Thymus (tissue), 11 donors: ENCODE measurements around the gene IFNLR1. TPM values are rescaled to one million over a fixed set of nuclear protein-coding genes. Genes with fewer than 3 reads are reported as not detected.

ENCODE experiments used
- DNase-seq, 9 donors: peaks; one replicate each; pipeline ENCODE4 v3.0.0-alpha.2; 2013; ENCODE audit warnings: low spot score in 9 of 9, low read depth in 6 of 9, missing footprints in 1 of 9
- H3K27ac ChIP-seq, 2 donors: one replicate each; pipeline ENCODE4 v1.5.1; 2013; ENCODE audit warnings: control low read depth in 1 of 2, low read depth in 1 of 2, low read length in 1 of 2, mild to moderate bottlenecking in 1 of 2, moderate library complexity in 1 of 2
- H3K27me3 ChIP-seq, 2 donors: one replicate each; pipeline ENCODE4 v1.5.1; 2013; ENCODE audit warnings: low read length in 1 of 2; ENCODE audit not compliant: control insufficient read depth in 2 of 2, insufficient read depth in 1 of 2
- H3K36me3 ChIP-seq, 2 donors: one replicate each; pipeline ENCODE4 v1.5.1; 2013; ENCODE audit warnings: low read length in 1 of 2, mild to moderate bottlenecking in 1 of 2, moderate library complexity in 1 of 2; ENCODE audit not compliant: control insufficient read depth in 2 of 2, insufficient read depth in 2 of 2
- H3K4me1 ChIP-seq, 2 donors: one replicate each; pipeline ENCODE4 v1.5.1; 2013; ENCODE audit warnings: low read length in 2 of 2; ENCODE audit not compliant: control insufficient read depth in 2 of 2, insufficient read depth in 2 of 2
- H3K4me3 ChIP-seq, 2 donors: one replicate each; pipeline ENCODE4 v1.5.1; 2013; ENCODE audit warnings: low read length in 2 of 2, control low read depth in 1 of 2, mild to moderate bottlenecking in 1 of 2
- H3K9me3 ChIP-seq, 2 donors: one replicate each; pipeline ENCODE4 v1.5.1; 2013; ENCODE audit warnings: low read length in 1 of 2, mild to moderate bottlenecking in 1 of 2; ENCODE audit not compliant: control insufficient read depth in 2 of 2, insufficient read depth in 1 of 2
- WGBS: extraction: QIAGEN DNeasy Blood & Tissue Kit; methylation state at CpG from one replicate; pipeline ENCODE4 v1.1.7; 2013; 5-methylcytosine and 5-hydroxymethylcytosine counted together
- polyA plus RNA-seq: library from polyadenylated mRNA; stranded (reverse); fragments of 200-250 nt; gene quantifications from one replicate; pipeline ENCODE4 v1.2.3, GENCODE V29; 2013
- total RNA-seq: library from RNA; stranded (reverse); fragments of 120-200 nt; gene quantifications from one replicate; pipeline ENCODE4 v1.2.4, GENCODE V29; 2013
- donor health status: healthy.

Gene IFNLR1
- total and polyA plus RNA-seq, 2 donors = 0.66 to 1.3 TPM

- no peak overlapping the region for H3K27ac ChIP-seq
- WGBS = 80% methylated on average over 13 of the region's 13 CpGs
Observed at GRCh38 chr1:24186031-24186710, 918 bp downstream of the IFNLR1 start.

GRCh38 chr1:24185076-24185475 is 2.0 kb downstream of the IFNLR1 start:
- peaks cover 28 to 59% of the 10 kb centered on the region in 2 donors for H3K27me3 ChIP-seq
- no peaks in the 10 kb centered on the region for H3K36me3 ChIP-seq
- 71% methylated on average over 4 of the region's 4 CpGs for WGBS
- H3K4me3 ChIP-seq = no peak overlapping the region
- peaks cover 0 to 6% of the 10 kb centered on the region in 2 donors for H3K4me1 ChIP-seq
- H3K27ac ChIP-seq = no peak overlapping the region
- H3K9me3 ChIP-seq = no peaks in the 10 kb centered on the region
- no peak for DNase-seq

More at GRCh38 chr1:24186031-24186710, 918 bp downstream of the IFNLR1 start:
- DNase-seq = no peak
- peaks cover 2 to 11% of the 10 kb centered on the region in 2 donors for H3K4me1 ChIP-seq
- no peak overlapping the region for H3K4me3 ChIP-seq
- no peaks in the 10 kb centered on the region for H3K9me3 ChIP-seq
- H3K27me3 ChIP-seq = peaks cover 28 to 63% of the 10 kb centered on the region in 2 donors
- H3K36me3 ChIP-seq = no peaks in the 10 kb centered on the region

- H3K27ac ChIP-seq = no peak overlapping the region
- H3K27me3 ChIP-seq = peaks cover 12 to 39% of the 10 kb centered on the region in 2 donors
- DNase-seq = no peak
- no peaks in the 10 kb centered on the region for H3K4me1 ChIP-seq
- no peaks in the 10 kb centered on the region for H3K36me3 ChIP-seq
- WGBS = 82% methylated on average over 6 of the region's 6 CpGs
- H3K4me3 ChIP-seq = no peak overlapping the region
- H3K9me3 ChIP-seq = no peaks in the 10 kb centered on the region
Observed at GRCh38 chr1:24182061-24182460, 5.0 kb downstream of the IFNLR1 start.

DNA sequence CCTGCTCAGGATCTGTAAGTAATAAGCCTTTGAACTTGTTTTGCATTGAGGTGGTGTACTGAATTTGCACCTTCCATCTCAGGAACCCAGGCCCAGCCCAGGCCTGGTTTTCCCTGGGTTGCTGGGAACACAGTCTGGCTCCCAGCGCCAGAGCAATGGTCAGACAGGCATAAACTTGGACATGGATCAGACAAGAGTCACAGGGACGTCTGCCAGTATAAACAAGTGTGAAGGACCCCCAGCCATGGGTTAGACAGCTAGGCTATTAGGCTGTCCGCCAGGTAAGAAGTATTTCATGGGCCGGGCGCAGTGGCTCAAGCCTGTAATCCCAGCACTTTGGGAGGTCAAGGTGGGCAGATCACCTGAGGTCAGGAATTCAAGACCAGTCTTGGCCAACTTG is 5.5 kb downstream of the IFNLR1 start:
- H3K27me3 ChIP-seq = peaks cover 7 to 34% of the 10 kb centered on the region in 2 donors
- H3K27ac ChIP-seq = no peak overlapping the region
- H3K4me1 ChIP-seq = no peaks in the 10 kb centered on the region
- H3K9me3 ChIP-seq = no peaks in the 10 kb centered on the region
- no peak for DNase-seq
- H3K4me3 ChIP-seq = no peak overlapping the region
- H3K36me3 ChIP-seq = no peaks in the 10 kb centered on the region
- WGBS = 95% methylated on average over 5 of the region's 5 CpGs

GRCh38 chr1:24180676-24181075 is 6.4 kb downstream of the IFNLR1 start:
- no peak overlapping the region for H3K27ac ChIP-seq
- H3K9me3 ChIP-seq = no peaks in the 10 kb centered on the region
- no peak overlapping the region for H3K4me3 ChIP-seq
- no peaks in the 10 kb centered on the region for H3K36me3 ChIP-seq
- 92% methylated on average over 6 of the region's 6 CpGs for WGBS
- no peak for DNase-seq
- H3K4me1 ChIP-seq = no peaks in the 10 kb centered on the region
- peaks cover 0 to 25% of the 10 kb centered on the region in 2 donors for H3K27me3 ChIP-seq

DNA sequence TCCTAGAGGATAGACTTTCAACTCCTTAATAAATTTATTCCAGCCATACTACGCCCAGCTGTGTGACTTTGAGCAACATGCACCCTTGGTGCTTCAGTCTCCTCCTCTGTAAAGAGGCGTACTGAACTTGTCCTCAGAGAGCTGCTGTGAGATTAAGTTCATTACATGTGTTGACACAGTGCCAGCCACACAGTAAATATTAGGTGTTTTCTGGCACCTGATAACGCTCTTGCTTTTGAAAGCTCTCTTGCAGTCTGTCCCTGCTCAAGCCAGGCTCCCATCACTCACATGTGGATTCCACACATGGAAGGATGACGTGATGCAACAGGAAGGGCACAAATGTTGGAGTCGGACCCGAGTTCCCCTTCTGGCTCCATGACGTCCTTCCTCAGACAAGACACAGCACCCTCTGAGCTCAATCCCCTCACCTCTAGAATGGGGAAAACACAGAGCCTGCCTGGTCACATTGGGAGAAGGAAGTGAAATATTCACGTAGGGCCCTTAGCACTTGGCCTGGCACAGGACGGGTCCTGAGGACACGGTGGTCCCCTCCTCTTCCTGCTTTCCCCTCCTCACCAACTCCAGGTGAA is 7.7 kb downstream of the IFNLR1 start:
- no peak for DNase-seq
- Histone ChIP-seq H3K4me1 (no peaks in the 10 kb centered on the region), H3K9me3 (no peaks in the 10 kb centered on the region), H3K4me3 (no peak overlapping the region), H3K27me3 (peaks cover 0 to 23% of the 10 kb centered on the region in 2 donors), H3K27ac (no peak overlapping the region), H3K36me3 (no peaks in the 10 kb centered on the region)
- 77% methylated on average over 10 of the region's 10 CpGs for WGBS

GRCh38 chr1:24178407-24178806 is 8.7 kb downstream of the IFNLR1 start:
- Histone ChIP-seq H3K4me1 (no peaks in the 10 kb centered on the region), H3K27ac (no peak overlapping the region), H3K9me3 (no peaks in the 10 kb centered on the region), H3K4me3 (no peak overlapping the region), H3K27me3 (peaks cover 0 to 18% of the 10 kb centered on the region in 2 donors), H3K36me3 (no peaks in the 10 kb centered on the region)
- WGBS = 95% methylated on average over 3 of the region's 3 CpGs
- no peak for DNase-seq

DNA sequence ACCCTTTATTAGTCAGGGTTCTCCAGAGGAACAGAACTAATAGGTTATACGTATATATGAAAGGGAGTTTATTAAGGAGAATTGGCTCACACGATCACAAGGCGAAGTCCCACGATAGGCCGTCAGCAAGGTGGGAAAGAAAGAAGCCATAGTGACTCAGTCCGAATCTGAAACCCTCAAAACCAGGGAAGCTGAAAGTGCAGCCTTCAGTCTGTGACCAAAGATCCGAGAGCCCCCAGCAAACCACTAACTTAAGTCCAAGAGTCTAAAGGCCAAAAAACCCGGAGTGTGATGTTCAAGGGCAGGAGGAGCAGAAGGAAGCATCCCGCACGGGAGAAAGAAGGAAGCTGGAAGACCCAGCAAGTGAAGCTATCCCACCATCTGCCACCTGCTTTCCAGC is 9.9 kb downstream of the IFNLR1 start:
- 94% methylated on average over 10 of the region's 10 CpGs for WGBS

GRCh38 chr1:24175033-24175755 is 11.9 kb downstream of the IFNLR1 start:
- no peaks in the 10 kb centered on the region for H3K9me3 ChIP-seq
- WGBS = 88% methylated on average over 6 of the region's 6 CpGs

More for the DNA sequence above, 9.9 kb downstream of the IFNLR1 start:
- no peaks in the 10 kb centered on the region for H3K9me3 ChIP-seq
- H3K27ac ChIP-seq = no peak overlapping the region
- no peaks in the 10 kb centered on the region for H3K4me1 ChIP-seq
- H3K4me3 ChIP-seq = no peak overlapping the region
- no peaks in the 10 kb centered on the region for H3K36me3 ChIP-seq
- no peak for DNase-seq
- peaks cover 0 to 16% of the 10 kb centered on the region in 2 donors for H3K27me3 ChIP-seq

More at GRCh38 chr1:24175033-24175755, 11.9 kb downstream of the IFNLR1 start:
- Histone ChIP-seq H3K27ac (no peak overlapping the region), H3K4me1 (no peaks in the 10 kb centered on the region), H3K4me3 (no peak overlapping the region), H3K36me3 (no peaks in the 10 kb centered on the region), H3K27me3 (peaks cover 0 to 15% of the 10 kb centered on the region in 2 donors)
- DNase-seq = no peak
